Heart right ventricle (tissue), 16 donors: ENCODE data around the gene NPR2. TPM values are rescaled to one million over a fixed set of nuclear protein-coding genes. Genes with fewer than 3 reads are reported as not detected.

Experiments used
- ATAC-seq, 8 donors: fragments of 200-7000 bp; cut with Tn5 transposase; one replicate each; pipeline ENCODE4 v1.9.1; 2020; ENCODE audit warnings: mild to moderate bottlenecking in 8 of 8, moderate library complexity in 8 of 8, moderate number of reproducible peaks in 1 of 8
- DNase-seq, 2 donors: peaks; one replicate each; pipeline ENCODE4 v3.0.0-alpha.2; 2020
- H3K27ac ChIP-seq, 10 donors: fragments of 200-600 bp; sonication (generic) in 2 of 10; one replicate each; pipeline versions ENCODE4 v1.5.0 to v1.8.0; 2020 to 2022; ENCODE audit warnings: mild to moderate bottlenecking in 3 of 10
- H3K27me3 ChIP-seq, 7 donors: fragments of 200-600 bp; one replicate each; pipeline ENCODE4 v1.8.0; 2021 to 2022; ENCODE audit warnings: mild to moderate bottlenecking in 2 of 7
- H3K36me3 ChIP-seq, 9 donors: fragments of 200-600 bp; sonication (generic) in 1 of 9; one replicate each; pipeline versions ENCODE4 v1.5.0 to v1.8.0; 2020 to 2022; ENCODE audit warnings: mild to moderate bottlenecking in 2 of 9
- H3K4me1 ChIP-seq, 9 donors: fragments of 200-600 bp; sonication (generic) in 1 of 9; one replicate each; pipeline versions ENCODE4 v1.5.0 to v1.8.0; 2020 to 2022; ENCODE audit warnings: mild to moderate bottlenecking in 4 of 9
- H3K4me3 ChIP-seq, 10 donors: fragments of 200-600 bp; sonication (generic) in 2 of 10; one replicate each; pipeline versions ENCODE4 v1.5.0 to v1.8.0; 2020 to 2022; ENCODE audit warnings: mild to moderate bottlenecking in 7 of 10, moderate library complexity in 2 of 10
- H3K9me3 ChIP-seq, 11 donors: fragments of 200-600 bp in 10 of 11; sonication (generic) in 2 of 11; one replicate each; pipeline versions ENCODE4 v1.5.0 to v1.8.0; 2013 to 2022; ENCODE audit warnings: mild to moderate bottlenecking in 2 of 11, control low read depth in 1 of 11, moderate library complexity in 1 of 11
- CTCF ChIP-seq, 9 donors: fragments of 200-600 bp; sonication (generic) in 2 of 9; IDR thresholded peaks; one replicate each; pipeline versions ENCODE4 v1.5.0 to v1.8.0; 2021 to 2022; ENCODE audit warnings: antibody characterized with exemption in 9 of 9, mild to moderate bottlenecking in 5 of 9, moderate library complexity in 1 of 9
- WGBS, 2 donors: extraction: QIAGEN DNeasy Blood & Tissue Kit; methylation state at CpG; one replicate each; pipeline ENCODE4 v1.1.7; 2013; ENCODE audit warnings: inconsistent platforms in 1 of 2; 5-methylcytosine and 5-hydroxymethylcytosine counted together
- intact Hi-C, 10 donors: fragments of 100-400 bp; cut with DNase I; formaldehyde crosslinking; loops; one replicate each; pipeline versions ENCODE4 v1.11.1 to v1.14.2; 2022
- polyA plus RNA-seq, 2 donors: library from polyadenylated mRNA; stranded (reverse); fragments of 200-250 nt; gene quantifications; one replicate each; pipeline ENCODE4 v1.2.3, GENCODE V29; 2013
- total RNA-seq, 10 donors: library from RNA; stranded (reverse); fragmentation: NEBNext Ultra II Directional in 3 of 10; extraction: Animal tissue kit (Norgen Biotek cat#: 25700) in 3 of 10; gene quantifications; one replicate each; pipeline versions ENCODE4 v1.2.1 to v1.2.4, GENCODE V29; 2021 to 2023
- donor health status: Arrhythmogenic right ventricular cardiomyopathy.
- donor health status: ischemic (EF 13 %, LVEDD 7.1; RV severe dilation, severe dysfunction).
- donor health status: healthy with polysubstance abuse.
- donor health status: DM: no; HTN: yes; CAD: no.
- donor health status: DM: no; HTN: no; CAD: no.
- donor health status: ischemic (EF 25% LVEDD 6.9; RV normal size, moderate dysfunction).
- donor health status: ischemic (EF 25% LVEDD 5.7; RV mildly dilated, moderate dysfunction).
- donor health status: healthy.
- donor health status: DM: yes; HTN: yes; CAD: no.
- donor health status: Ischemic cardiomyopathy.
- donor health status: ischemic (EF 35%, LVEDD 5.7; RV mildly dilated, moderate dysfunction).
- donor health status: nonischemic (EF 11% LVEDD 7.7; RV severe dilation, severe dysfunction).
- donor health status: DM: yes; HTN: yes; CAD: no.
- donor health status: PGD.
- donor health status: ischemic (EF 29% LVEDD 5.4; RV normal size, mild dysfunction).
- donor health status: nonischemic (EF 23%, LVEDD 6.1; RV moderate dilation, normal function).

The NPR2 gene
- total and polyA plus RNA-seq, 12 donors, result 13.5 to 26.4 (median 20.8) TPM

- Histone ChIP-seq H3K27me3 (no peaks in the 10 kb centered on the region), H3K9me3 (no peaks in the 10 kb centered on the region), H3K27ac (no peak overlapping the region), H3K36me3 (peaks cover 0 to 84% (median 20%) of the 10 kb centered on the region in 9 donors), H3K4me3 (no peak overlapping the region), H3K4me1 (peaks cover 0 to 4% (median 2%) of the 10 kb centered on the region in 9 donors)
- 98% methylated on average over 8 of the region's 8 CpGs for WGBS, 2 donors
- DNase-seq, result no peak
- TF ChIP-seq CTCF (IDR thresholded peaks at IDR 0.05), result no peak
- no peak for ATAC-seq
- intact Hi-C loops, result no loop called here
Observed at GRCh38 chr9:35806101-35806500, 14.7 kb downstream of the NPR2 start.

GRCh38 chr9:35808433-35808832, 17.0 kb downstream of the NPR2 start:
- 91 to 94% methylated on average over 9 of the region's 9 CpGs for WGBS, 2 donors
- no peak for ATAC-seq
- Histone ChIP-seq H3K4me1 (peaks cover 0 to 25% (median 20%) of the 10 kb centered on the region in 9 donors), H3K36me3 (peaks cover 0 to 62% (median 17%) of the 10 kb centered on the region in 9 donors), H3K27me3 (no peaks in the 10 kb centered on the region), H3K4me3 (no peak overlapping the region), H3K9me3 (no peaks in the 10 kb centered on the region), H3K27ac (no peak overlapping the region)
- no peak for TF ChIP-seq CTCF (IDR thresholded peaks at IDR 0.05)
- intact Hi-C loops, result no loop called here
- no peak for DNase-seq

GRCh38 chr9:35810122-35810521, 18.7 kb downstream of the NPR2 start:
- H3K27ac ChIP-seq, result no peak overlapping the region
- ATAC-seq (no peak), DNase-seq (no peak)
- peaks cover 0 to 36% (median 30%) of the 10 kb centered on the region in 9 donors for H3K4me1 ChIP-seq
- intact Hi-C loops, result loop anchor here in 4 of 10 donors (5.0 to 10.0 kb wide), 4 partner anchors 53 to 155 kb away; partner anchors contain the start of genes CCDC107 (in 3 of the 4), RMRP (in 3 of the 4), SIT1 (in 2 of the 4) and CREB3 (in 1 of the 4)
- peaks cover 0 to 53% (median 17%) of the 10 kb centered on the region in 9 donors for H3K36me3 ChIP-seq
- no peak for TF ChIP-seq CTCF (IDR thresholded peaks at IDR 0.05)
- H3K4me3 ChIP-seq, result no peak overlapping the region
- no peaks in the 10 kb centered on the region for H3K27me3 ChIP-seq
- WGBS, 2 donors, result 92 to 94% methylated on average over 7 of the region's 7 CpGs
- no peaks in the 10 kb centered on the region for H3K9me3 ChIP-seq

- intact Hi-C loops, result loop anchor here in 4 of 10 donors (2.0 to 10.0 kb wide), 5 partner anchors 21 to 157 kb away; partner anchors contain the start of genes CCDC107 (in 3 of the 4), RMRP (in 3 of the 4), SIT1 (in 2 of the 4) and CREB3 (in 1 of the 4)
- Histone ChIP-seq H3K4me1 (peaks cover 0 to 43% (median 35%) of the 10 kb centered on the region in 9 donors), H3K27ac (peak overlapping the region; percentile 25 to 99 (median 84)), H3K9me3 (no peaks in the 10 kb centered on the region), H3K36me3 (peaks cover 0 to 39% (median 12%) of the 10 kb centered on the region in 9 donors), H3K27me3 (no peaks in the 10 kb centered on the region), H3K4me3 (peak overlapping the region; percentile 29 to 82 (median 58))
- WGBS, 2 donors, result 6 to 19% methylated on average over 12 of the region's 12 CpGs
- TF ChIP-seq CTCF (IDR thresholded peaks at IDR 0.05), result no peak
- ATAC-seq (peak in 2 of 8 donors; percentile 4 to 11), DNase-seq (peak; percentile 39 to 45)
Observed at GRCh38 chr9:35811381-35812024, 20.1 kb downstream of the NPR2 start.
